Measurements from ENCODE around the gene GLI3. TPM values are rescaled to one million over a fixed set of nuclear protein-coding genes. Genes with fewer than 3 reads are reported as not detected.

The GLI3 gene
- total RNA-seq, 1 donor from 2014 or later: 27.7 TPM

GRCh38 chr7:41928781-41929180 lies 308.2 kb downstream of the GLI3 start:
- Mint-ChIP-seq H3K27ac (ENCODE audit: unreplicated experiment) (peak overlapping the region; percentile 28), H3K4me1 (ENCODE audit: low read depth, unreplicated experiment) (peaks cover 20% of the 10 kb centered on the region), H3K27me3 (ENCODE audit: low read depth, unreplicated experiment) (no peaks in the 10 kb centered on the region), H3K36me3 (ENCODE audit: low read depth, unreplicated experiment) (no peaks in the 10 kb centered on the region), H3K9me3 (ENCODE audit: unreplicated experiment) (no peaks in the 10 kb centered on the region), H3K4me3 (ENCODE audit: unreplicated experiment) (no peak overlapping the region)
- Histone ChIP-seq H3K9ac (ENCODE audit: low read length) (no peak overlapping the region), H3K4me3 (ENCODE audit: insufficient read depth, low read depth, low read length) (no peak overlapping the region), H4K20me1 (ENCODE audit: insufficient read depth, low read length) (no peaks in the 10 kb centered on the region), H2AFZ (ENCODE audit: low read depth, low read length) (no peak overlapping the region), H3K4me1 (ENCODE audit: insufficient read depth, low read length) (peaks cover 6% of the 10 kb centered on the region), H3K27ac (ENCODE audit: low read depth, low read length) (no peak overlapping the region), H3K27me3 (ENCODE audit: insufficient read depth, low read length) (no peaks in the 10 kb centered on the region), H3K36me3 (ENCODE audit: insufficient read depth, low read length) (no peaks in the 10 kb centered on the region), H3K4me2 (ENCODE audit: low read length) (no peak overlapping the region), H3K9me3 (ENCODE audit: insufficient read depth, low read depth, low read length) (no peaks in the 10 kb centered on the region), H3K79me2 (ENCODE audit: insufficient read depth, low read length) (no peaks in the 10 kb centered on the region)
- DNase-seq (ENCODE audit: low read depth) (peak; percentile 78), FAIRE-seq (no peak)
- TF ChIP-seq EZH2 (IDR thresholded peaks at IDR 0.05; ENCODE audit: insufficient read depth, low read length) (no peak), CTCF (IDR thresholded peaks at IDR 0.05; ENCODE audit: insufficient read depth, low read depth, low read length) (no peak)

GRCh38 chr7:41928166-41928565 lies 308.8 kb downstream of the GLI3 start:
- H3K27ac Mint-ChIP-seq (ENCODE audit: unreplicated experiment): no peak overlapping the region
- H3K36me3 ChIP-seq (ENCODE audit: insufficient read depth, low read length): no peaks in the 10 kb centered on the region
- peaks cover 20% of the 10 kb centered on the region for H3K4me1 Mint-ChIP-seq (ENCODE audit: low read depth, unreplicated experiment)
- no peak overlapping the region for H3K9ac ChIP-seq (ENCODE audit: low read length)
- FAIRE-seq: no peak
- H4K20me1 ChIP-seq (ENCODE audit: insufficient read depth, low read length): no peaks in the 10 kb centered on the region
- DNase-seq (ENCODE audit: low read depth): no peak
- no peaks in the 10 kb centered on the region for H3K27me3 Mint-ChIP-seq (ENCODE audit: low read depth, unreplicated experiment)
- no peak overlapping the region for H3K4me3 ChIP-seq (ENCODE audit: insufficient read depth, low read depth, low read length)
- no peak overlapping the region for H3K27ac ChIP-seq (ENCODE audit: low read depth, low read length)
- peaks cover 6% of the 10 kb centered on the region for H3K4me1 ChIP-seq (ENCODE audit: insufficient read depth, low read length)
- no peak overlapping the region for H3K4me2 ChIP-seq (ENCODE audit: low read length)
- H3K9me3 Mint-ChIP-seq (ENCODE audit: unreplicated experiment): no peaks in the 10 kb centered on the region
- TF ChIP-seq CTCF (IDR thresholded peaks at IDR 0.05; ENCODE audit: insufficient read depth, low read depth, low read length): no peak
- no peaks in the 10 kb centered on the region for H3K79me2 ChIP-seq (ENCODE audit: insufficient read depth, low read length)
- H3K9me3 ChIP-seq (ENCODE audit: insufficient read depth, low read depth, low read length): no peaks in the 10 kb centered on the region
- no peak overlapping the region for H3K4me3 Mint-ChIP-seq (ENCODE audit: unreplicated experiment)
- H2AFZ ChIP-seq (ENCODE audit: low read depth, low read length): no peak overlapping the region
- H3K36me3 Mint-ChIP-seq (ENCODE audit: low read depth, unreplicated experiment): no peaks in the 10 kb centered on the region
- H3K27me3 ChIP-seq (ENCODE audit: insufficient read depth, low read length): no peaks in the 10 kb centered on the region

DNA sequence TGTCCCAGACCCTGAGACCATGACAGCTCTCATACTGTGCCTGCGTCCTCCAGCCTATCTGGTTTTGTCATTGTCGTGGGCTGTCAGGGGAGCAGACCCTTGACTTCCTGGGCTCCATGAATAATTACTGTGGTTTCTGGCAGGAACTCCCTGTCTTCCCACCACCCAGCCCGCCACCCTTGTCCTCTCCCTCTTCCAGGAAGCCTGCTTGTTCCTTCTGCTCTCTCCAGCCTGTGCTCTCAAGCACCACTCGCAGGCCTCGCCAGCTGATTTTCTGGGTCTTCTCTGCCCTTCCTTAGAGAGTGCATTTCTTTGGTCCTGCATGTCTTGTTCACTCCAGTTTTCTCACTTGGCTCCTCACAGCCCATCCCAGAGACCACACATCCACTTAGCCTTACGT lies 309.6 kb downstream of the GLI3 start:
- H2AFZ ChIP-seq (ENCODE audit: low read depth, low read length): no peak overlapping the region
- H3K9me3 ChIP-seq (ENCODE audit: insufficient read depth, low read depth, low read length): no peaks in the 10 kb centered on the region
- no peaks in the 10 kb centered on the region for H3K27me3 ChIP-seq (ENCODE audit: insufficient read depth, low read length)
- Mint-ChIP-seq H3K27me3 (ENCODE audit: low read depth, unreplicated experiment) (no peaks in the 10 kb centered on the region), H3K4me1 (ENCODE audit: low read depth, unreplicated experiment) (peaks cover 20% of the 10 kb centered on the region), H3K4me3 (ENCODE audit: unreplicated experiment) (no peak overlapping the region), H3K27ac (ENCODE audit: unreplicated experiment) (no peak overlapping the region), H3K36me3 (ENCODE audit: low read depth, unreplicated experiment) (no peaks in the 10 kb centered on the region), H3K9me3 (ENCODE audit: unreplicated experiment) (no peaks in the 10 kb centered on the region)
- no peak for FAIRE-seq
- H3K79me2 ChIP-seq (ENCODE audit: insufficient read depth, low read length): no peaks in the 10 kb centered on the region
- H3K4me3 ChIP-seq (ENCODE audit: insufficient read depth, low read depth, low read length): no peak overlapping the region
- H3K4me2 ChIP-seq (ENCODE audit: low read length): no peak overlapping the region
- no peak for DNase-seq (ENCODE audit: low read depth)
- H3K4me1 ChIP-seq (ENCODE audit: insufficient read depth, low read length): peaks cover 6% of the 10 kb centered on the region
- no peak overlapping the region for H3K9ac ChIP-seq (ENCODE audit: low read length)
- TF ChIP-seq EZH2 (IDR thresholded peaks at IDR 0.05; ENCODE audit: insufficient read depth, low read length) (no peak), CTCF (IDR thresholded peaks at IDR 0.05; ENCODE audit: insufficient read depth, low read depth, low read length) (no peak)
- H4K20me1 ChIP-seq (ENCODE audit: insufficient read depth, low read length): no peaks in the 10 kb centered on the region
- no peak overlapping the region for H3K27ac ChIP-seq (ENCODE audit: low read depth, low read length)
- no peaks in the 10 kb centered on the region for H3K36me3 ChIP-seq (ENCODE audit: insufficient read depth, low read length)
